ENCODE measurements around the gene CSF2RB.

Gene CSF2RB

DNA sequence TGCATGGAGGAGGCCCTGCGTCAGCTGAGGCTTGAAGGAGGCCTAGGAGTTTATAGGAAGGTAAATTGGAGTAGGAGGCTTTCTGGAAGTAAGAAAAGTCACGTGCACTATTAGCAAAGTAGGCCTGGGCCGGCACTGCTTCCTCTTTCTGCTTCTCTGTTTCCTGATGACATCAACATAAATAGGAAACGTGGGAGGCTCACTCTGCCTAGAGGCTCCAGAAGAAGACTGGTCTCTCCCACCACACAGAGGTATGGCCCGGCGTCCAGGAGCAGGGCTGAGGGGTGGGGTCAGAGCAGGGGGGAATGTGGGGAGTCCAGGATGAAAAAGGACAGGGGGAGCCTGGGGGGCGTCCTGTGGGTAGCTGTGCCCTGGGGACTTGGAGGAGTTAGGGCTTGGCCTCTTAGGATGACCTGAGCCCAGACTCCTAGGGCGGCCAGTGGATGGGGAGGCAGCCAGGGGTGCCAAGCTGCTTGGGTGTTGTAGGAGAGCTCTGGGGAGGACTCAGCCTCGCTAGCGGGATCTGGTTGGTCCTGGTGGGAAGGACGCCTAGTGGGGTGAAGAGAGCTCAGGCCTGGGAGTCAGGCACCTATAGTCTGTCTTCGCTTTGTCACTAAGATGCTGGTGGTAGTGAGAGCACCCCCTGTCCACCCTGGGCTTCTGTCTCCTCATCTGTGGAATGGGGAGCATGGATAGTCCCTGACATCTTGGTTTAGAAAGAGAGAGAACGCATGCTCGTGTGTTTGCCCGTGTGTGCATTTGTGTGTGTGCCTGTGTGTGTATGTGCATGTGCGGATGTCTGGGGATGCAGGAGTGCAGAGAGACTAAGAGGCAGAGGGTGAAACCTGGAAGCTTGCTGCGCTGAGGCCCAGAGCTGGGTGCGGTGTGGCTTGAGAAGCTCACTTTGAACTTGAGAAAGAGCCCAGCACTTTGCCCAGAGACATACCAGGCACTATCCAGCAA, at the start of gene CSF2RB:
Gene CSF2RB, plus strand, starts transcription at position 202 of the 963 bp plus-strand sequence. CDS start 8,580 bp downstream, outside the sequence.
- no peak for DNase-seq (ENCODE audit: low read depth in 2 of 2)

GRCh38 chr22:36863979-36864378, 49.4 kb upstream of the CSF2RB start:
- no peak for DNase-seq (ENCODE audit: low read depth in 2 of 2)

DNA sequence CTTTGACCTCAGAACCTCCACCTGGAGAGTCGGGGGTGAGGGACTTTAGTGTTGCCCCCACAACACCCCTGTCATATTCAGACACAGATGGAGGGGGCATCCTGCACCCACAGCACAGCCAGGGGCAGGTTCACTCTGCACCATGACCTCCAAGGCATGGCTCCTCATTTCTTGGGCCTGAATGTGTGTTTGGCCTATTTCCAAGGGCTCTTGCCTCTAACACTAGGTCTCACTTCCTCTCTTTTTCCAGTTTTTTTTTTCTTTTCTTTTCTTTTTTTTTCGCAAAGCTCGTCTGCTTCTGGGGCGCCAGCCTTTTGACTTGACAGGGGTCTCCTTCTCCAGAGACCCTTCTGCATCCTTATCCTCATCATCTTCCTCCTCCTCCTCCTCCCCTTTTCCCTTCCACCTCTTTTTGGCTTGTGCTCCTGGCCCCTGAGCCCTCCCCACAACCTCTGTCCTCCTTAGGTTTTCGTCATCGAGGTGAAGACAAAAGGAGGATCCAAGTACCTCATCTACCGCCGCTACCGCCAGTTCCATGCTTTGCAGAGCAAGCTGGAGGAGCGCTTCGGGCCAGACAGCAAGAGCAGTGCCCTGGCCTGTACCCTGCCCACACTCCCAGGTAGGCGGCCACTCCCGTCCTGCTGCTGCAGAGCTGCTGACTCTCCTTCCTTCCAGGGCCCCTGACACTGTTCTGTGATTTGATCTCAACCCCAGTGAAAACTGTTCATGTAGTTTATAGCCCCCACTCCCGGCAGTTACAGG, 48.8 kb upstream of the CSF2RB start:
- DNase-seq (ENCODE audit: low read depth in 2 of 2) = no peak

DNA sequence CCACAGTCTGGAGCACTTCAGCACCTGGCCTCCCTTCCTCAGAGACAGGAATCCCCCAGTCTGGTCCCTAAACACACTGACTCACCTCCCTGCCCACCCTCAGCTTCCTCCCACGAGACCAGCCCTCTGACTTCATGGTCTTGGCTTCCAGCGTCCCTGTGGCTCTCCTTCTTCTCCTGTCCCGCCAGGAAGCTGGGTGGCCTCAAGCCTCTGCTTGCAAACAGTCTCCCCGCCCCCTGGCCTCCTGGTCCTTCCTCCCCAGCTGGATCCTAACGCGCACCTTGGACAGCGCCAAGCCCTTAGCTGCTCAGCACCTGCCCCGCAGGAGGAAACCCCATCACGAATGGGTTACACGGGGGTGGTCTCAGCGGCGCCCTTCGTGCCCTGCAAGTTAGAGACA, 48.1 kb upstream of the CSF2RB start:
- no peak for DNase-seq (ENCODE audit: low read depth in 2 of 2)

DNA sequence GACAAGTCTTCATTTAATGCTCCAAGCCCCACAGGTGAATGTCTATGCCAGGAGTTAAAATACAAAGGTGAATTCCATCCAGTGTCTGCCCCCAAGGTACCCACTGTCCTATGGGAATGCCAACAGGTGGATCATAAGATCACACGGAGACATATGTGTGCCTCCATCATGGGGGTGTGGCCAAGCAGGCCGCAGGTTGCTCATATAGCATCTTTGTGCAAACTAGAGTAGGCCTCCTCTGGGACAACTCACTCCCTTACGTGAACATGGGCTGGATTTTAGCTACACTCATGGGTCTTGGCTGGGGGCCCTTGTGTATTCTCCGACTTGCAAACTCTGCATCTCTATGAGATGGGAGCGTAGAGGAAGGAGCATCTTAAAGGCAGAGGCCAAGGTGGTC, 45.7 kb upstream of the CSF2RB start:
- no peak for DNase-seq (ENCODE audit: low read depth in 2 of 2)

DNA sequence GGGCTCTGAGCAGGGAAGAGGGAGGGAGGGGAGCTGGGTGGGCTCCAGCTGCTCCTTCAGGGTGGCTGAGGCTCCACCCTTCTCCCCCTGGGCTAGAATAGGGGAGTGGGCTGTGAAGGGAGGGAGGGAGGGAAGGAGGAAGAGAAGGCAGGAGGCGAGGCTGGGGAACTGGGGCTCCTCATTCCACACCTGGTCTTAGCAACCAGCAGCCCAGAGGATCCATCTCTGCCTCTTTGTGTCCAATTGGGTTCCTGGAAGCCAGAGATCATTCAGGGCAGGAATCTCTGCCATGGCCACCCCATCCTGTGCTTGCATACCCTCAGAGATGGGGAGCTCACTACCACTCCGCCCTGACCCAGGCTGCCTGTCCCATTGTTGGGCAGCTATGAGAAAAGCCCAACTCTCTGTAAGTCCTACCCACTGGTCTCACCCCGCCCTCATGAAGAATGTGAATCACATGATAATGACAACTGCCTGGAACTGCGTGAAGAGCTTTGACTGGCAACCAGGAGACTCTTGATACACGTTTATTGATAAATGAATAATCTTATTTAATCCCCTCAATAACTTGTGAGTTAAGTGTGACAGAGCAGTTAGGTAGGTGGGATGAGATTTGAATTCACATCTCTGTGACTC, 44.8 kb upstream of the CSF2RB start:
- DNase-seq (ENCODE audit: low read depth in 2 of 2) = no peak

DNA sequence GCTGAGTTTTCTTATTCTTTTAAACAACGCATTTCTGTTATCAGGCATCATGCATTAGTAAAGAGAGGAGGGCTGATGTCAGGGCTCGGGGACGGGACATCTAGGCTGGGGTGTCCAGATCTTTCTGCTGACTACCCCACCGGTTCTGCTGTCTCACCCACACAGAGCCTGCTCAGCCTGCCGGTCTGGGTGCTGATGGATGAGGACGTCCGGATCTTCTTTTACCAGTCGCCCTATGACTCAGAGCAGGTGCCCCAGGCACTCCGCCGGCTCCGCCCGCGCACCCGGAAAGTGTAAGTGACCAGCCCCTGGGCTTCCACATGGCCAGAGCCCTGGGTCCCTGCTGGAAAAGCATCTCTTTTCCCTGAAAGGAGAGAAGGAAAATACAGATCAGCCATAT, 43.2 kb upstream of the CSF2RB start:
- DNase-seq (ENCODE audit: low read depth in 2 of 2) = no peak

GRCh38 chr22:36871669-36872081, 41.8 kb upstream of the CSF2RB start:
- DNase-seq (ENCODE audit: low read depth in 2 of 2) = no peak

DNA sequence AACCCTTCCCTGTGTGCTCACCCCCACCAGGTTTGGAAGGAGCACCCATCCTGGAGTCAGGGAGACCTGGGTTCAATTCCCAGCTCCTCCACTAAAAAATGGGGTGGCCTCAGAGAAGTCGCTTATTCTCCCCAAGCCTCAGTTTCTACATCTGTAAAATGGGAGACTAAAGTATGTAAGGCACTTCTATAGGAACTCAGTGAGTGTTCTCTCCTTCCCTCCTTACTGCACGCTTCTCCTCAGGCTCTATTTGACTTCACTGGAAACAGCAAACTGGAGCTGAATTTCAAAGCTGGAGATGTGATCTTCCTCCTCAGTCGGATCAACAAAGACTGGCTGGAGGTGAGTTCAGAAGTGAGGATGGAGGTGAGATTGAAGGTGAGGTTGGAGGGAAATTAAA, 41.3 kb upstream of the CSF2RB start:
- DNase-seq (ENCODE audit: low read depth in 2 of 2) = no peak

- no peak for DNase-seq (ENCODE audit: low read depth in 2 of 2)
These were observed 40.4 kb upstream of the CSF2RB start for GRCh38 chr22:36872866-36873498.

DNA sequence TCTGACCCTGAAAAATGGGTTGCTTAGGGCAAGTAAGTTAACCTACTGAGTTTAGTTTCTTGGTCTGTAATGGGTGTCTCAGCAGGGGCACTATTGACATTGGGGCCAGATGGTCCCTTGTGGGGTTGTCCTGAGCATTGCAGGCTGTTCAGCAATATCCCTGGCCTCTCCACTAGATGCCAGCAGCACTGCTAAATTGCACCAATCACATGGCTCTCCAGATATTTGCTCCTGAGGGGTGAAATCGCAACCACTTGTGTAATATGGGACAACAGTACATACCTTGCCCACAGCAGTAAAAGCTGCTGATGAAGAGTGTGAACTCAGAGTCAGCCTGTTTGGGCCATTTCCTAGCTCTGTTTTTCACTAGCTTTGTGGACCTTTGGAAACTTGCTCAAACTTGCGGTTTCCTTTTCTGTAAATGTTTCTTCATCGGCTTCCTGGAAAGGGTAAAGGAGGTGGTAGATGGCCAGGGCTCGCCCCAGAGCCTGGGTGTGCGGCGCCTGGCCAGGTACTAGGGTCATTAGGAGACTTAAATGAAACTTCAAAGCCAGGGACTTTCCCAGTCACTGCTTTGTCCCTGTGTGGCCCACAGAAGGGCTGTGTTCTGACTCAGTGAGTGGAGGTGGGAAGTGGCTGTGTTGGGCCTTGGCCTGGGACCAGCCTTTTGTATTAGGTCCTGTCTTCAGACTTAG, 39.7 kb upstream of the CSF2RB start:
- DNase-seq (ENCODE audit: low read depth in 2 of 2) = no peak

GRCh38 chr22:36874309-36874696, 39.1 kb upstream of the CSF2RB start:
- no peak for DNase-seq (ENCODE audit: low read depth in 2 of 2)

DNA sequence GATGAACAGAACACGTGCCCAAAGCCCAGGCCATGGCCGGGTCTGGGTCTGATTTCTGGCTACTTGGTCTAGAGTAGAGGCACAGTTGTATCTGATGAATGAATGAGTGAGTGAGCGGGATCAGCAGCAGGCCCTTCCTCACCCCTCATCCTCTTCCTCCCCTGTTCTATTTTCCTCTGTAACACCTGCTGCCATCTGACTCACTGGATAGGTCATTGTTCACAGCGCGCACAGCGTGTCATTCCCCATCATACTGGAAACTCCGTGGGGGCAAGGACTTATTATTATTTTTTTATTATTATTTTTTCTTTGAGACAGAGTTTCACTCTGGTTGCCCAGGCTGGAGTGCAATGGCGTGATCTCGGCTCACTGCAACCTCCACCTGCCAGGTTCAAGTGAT, 38.7 kb upstream of the CSF2RB start:
- no peak for DNase-seq (ENCODE audit: low read depth in 2 of 2)

GRCh38 chr22:36875741-36876140, 37.7 kb upstream of the CSF2RB start:
- no peak for DNase-seq (ENCODE audit: low read depth in 2 of 2)

- no peak for DNase-seq (ENCODE audit: low read depth in 2 of 2)
These were observed 33.7 kb upstream of the CSF2RB start for GRCh38 chr22:36879775-36880174.

GRCh38 chr22:36881504-36882245, 31.8 kb upstream of the CSF2RB start:
- no peak for DNase-seq (ENCODE audit: low read depth in 2 of 2)

DNA sequence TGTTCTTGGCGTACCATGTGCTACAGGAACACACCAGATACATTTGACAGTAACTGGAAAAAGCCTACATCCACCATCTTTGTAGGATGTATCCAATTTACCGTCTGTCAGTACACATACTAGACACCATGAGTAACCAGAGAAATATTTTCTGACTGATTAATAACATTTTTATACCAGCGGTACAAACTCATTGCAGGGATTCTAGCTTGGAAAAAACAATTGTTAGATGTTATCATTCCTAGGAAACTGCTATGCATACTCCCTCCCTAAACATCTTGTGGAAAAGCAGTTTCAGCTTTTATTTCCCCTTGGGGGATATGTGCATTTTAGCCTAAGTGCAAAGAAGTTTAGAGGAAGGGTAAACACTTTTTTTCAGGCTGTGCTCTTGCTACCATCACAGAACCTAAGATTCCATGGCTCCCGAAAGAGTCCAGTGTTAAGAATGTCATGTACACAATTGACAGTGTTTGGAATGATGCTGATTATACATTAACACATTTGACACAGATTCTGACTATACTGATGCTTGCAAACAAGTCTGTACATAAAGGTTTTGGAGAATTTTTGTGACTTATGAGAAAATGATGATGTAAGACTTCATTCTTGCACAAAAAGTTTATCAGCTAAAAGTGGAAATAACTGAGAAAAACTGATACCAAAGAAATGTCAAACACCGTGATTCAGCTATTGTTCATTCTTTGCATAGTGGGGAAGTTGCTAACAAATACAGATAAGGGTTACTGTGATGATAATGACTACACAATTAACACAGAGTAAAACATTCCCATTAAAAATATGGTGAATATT, 28.9 kb upstream of the CSF2RB start:
- no peak for DNase-seq (ENCODE audit: low read depth in 2 of 2)

DNA sequence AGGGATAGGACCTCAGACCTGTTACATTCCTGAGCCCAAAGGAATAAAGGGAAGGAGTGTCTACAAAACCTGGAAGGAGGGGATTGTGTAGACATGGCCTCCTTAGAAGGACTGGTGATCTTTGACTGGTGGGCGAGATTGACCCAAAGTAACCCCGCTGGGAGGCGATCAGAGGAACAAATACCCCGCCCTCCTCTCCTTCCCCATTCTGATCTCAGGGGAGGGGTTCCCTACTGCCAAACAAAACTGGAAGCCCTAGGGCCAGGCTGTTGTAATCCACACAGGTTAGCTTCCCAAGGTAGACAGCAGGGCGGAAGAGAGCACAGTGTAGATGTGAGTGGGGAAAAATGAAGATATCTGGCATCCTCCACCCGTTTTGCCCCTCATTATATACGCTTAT, 28.0 kb upstream of the CSF2RB start:
- DNase-seq (ENCODE audit: low read depth in 2 of 2) = no peak

- DNase-seq (ENCODE audit: low read depth in 2 of 2) = no peak
These were observed 27.4 kb upstream of the CSF2RB start for GRCh38 chr22:36886016-36886415.

- no peak for DNase-seq (ENCODE audit: low read depth in 2 of 2)
These were observed 26.3 kb upstream of the CSF2RB start for GRCh38 chr22:36887162-36887561.
